Neural cell (in vitro differentiated cells): ENCODE measurements around the gene NPRL2. TPM values are rescaled to one million over a fixed set of nuclear protein-coding genes. Genes with fewer than 3 reads are reported as not detected.

Experiments
- H2AFZ ChIP-seq: fragments of 200-600, 300-800 bp; sonication (generic), shearing (Covaris generic); 2 replicates; pipeline ENCODE4 v1.6.0; 2014; ENCODE audit warnings: low read depth, mild to moderate bottlenecking, antibody characterized with exemption, low read length, moderate library complexity
- H3F3A ChIP-seq: fragments of 200-600 bp; shearing (Covaris generic); 2 replicates; pipeline ENCODE4 v1.6.1; 2016; ENCODE audit warnings: mild to moderate bottlenecking, moderate library complexity, mixed read lengths, antibody characterized with exemption, low read length; ENCODE audit not compliant: insufficient read depth, poor library complexity, severe bottlenecking
- H3K27ac ChIP-seq: fragments of 200-600, 300-800 bp; sonication (generic), shearing (Covaris generic); 2 replicates; pipeline ENCODE4 v1.5.1; 2014; ENCODE audit warnings: mild to moderate bottlenecking, low read length, moderate library complexity
- H3K27me3 ChIP-seq: fragments of 300-800, 200-600 bp; sonication (generic), shearing (Covaris generic); 2 replicates; pipeline ENCODE4 v1.6.0; 2014; ENCODE audit warnings: mild to moderate bottlenecking, low read depth, low read length, moderate library complexity; ENCODE audit not compliant: insufficient read depth
- H3K36me3 ChIP-seq: fragments of 300-800, 200-600 bp; sonication (generic), shearing (Covaris generic); 2 replicates; pipeline ENCODE4 v1.5.1; 2014; ENCODE audit warnings: mild to moderate bottlenecking, antibody characterized with exemption, low read length, moderate library complexity; ENCODE audit not compliant: insufficient read depth
- H3K4me2 ChIP-seq: fragments of 300-800, 200-600 bp; sonication (generic), shearing (Covaris generic); 2 replicates; pipeline ENCODE4 v1.6.0; 2014; ENCODE audit warnings: mild to moderate bottlenecking, low read length
- H3K4me3 ChIP-seq: fragments of 300-800, 200-600 bp; sonication (generic), shearing (Covaris generic); 2 replicates; pipeline ENCODE4 v1.5.1; 2014; ENCODE audit warnings: mild to moderate bottlenecking, low read length, moderate library complexity
- H3K79me2 ChIP-seq: fragments of 200-600 bp; shearing (Covaris generic); replicated peaks from 2 replicates; pipeline ENCODE4 v1.6.0; 2014; ENCODE audit warnings: mild to moderate bottlenecking, low read length, moderate library complexity; ENCODE audit not compliant: insufficient read depth
- H3K9ac ChIP-seq: fragments of 300-800, 200-600 bp; sonication (generic), shearing (Covaris generic); 2 replicates; pipeline ENCODE4 v1.6.1; 2016; ENCODE audit warnings: mild to moderate bottlenecking, low read length, mixed read lengths
- H3K9me2 ChIP-seq: fragments of 200-600 bp; shearing (Covaris generic); 2 replicates; pipeline ENCODE4 v1.6.1; 2016; ENCODE audit warnings: mild to moderate bottlenecking, low read length, mixed read lengths; ENCODE audit not compliant: insufficient read depth
- H3K9me3 ChIP-seq: fragments of 200-600, 300-800 bp; sonication (generic), shearing (Covaris generic); 2 replicates; pipeline ENCODE4 v1.6.1; 2016; ENCODE audit warnings: mild to moderate bottlenecking, mixed run types, low read length, moderate library complexity, mixed read lengths
- H4K20me1 ChIP-seq: fragments of 200-600 bp; shearing (Covaris generic); 2 replicates; pipeline ENCODE4 v1.6.1; 2016; ENCODE audit warnings: mild to moderate bottlenecking, mixed run types; ENCODE audit not compliant: insufficient read depth
- CTCF ChIP-seq: fragments of 450-650 bp; IDR thresholded peaks from 2 replicates; pipeline ENCODE4 v1.5.1; 2014; ENCODE audit warnings: antibody characterized with exemption, mild to moderate bottlenecking, moderate library complexity; ENCODE audit not compliant: poor library complexity, severe bottlenecking
- EP300 ChIP-seq: fragments of 450-650 bp; conservative IDR thresholded peaks from 2 replicates; pipeline ENCODE4 v1.6.1; 2014; ENCODE audit warnings: antibody characterized with exemption, mild to moderate bottlenecking, moderate library complexity; ENCODE audit not compliant: poor library complexity, severe bottlenecking
- EZH2 ChIP-seq: fragments of 200-600, 300-800 bp; shearing (Covaris generic), sonication (generic); IDR thresholded peaks from 2 replicates; pipeline ENCODE4 v1.6.1; 2014; ENCODE audit warnings: antibody characterized with exemption, low read length, borderline replicate concordance, mild to moderate bottlenecking; ENCODE audit not compliant: insufficient read depth, poor library complexity, severe bottlenecking
- MXI1 ChIP-seq: fragments of 450-650 bp; conservative IDR thresholded peaks from 2 replicates; pipeline ENCODE4 v1.6.1; 2014; ENCODE audit warnings: antibody characterized with exemption, mild to moderate bottlenecking; ENCODE audit not compliant: poor library complexity, severe bottlenecking
- POLR2AphosphoS5 ChIP-seq: IDR thresholded peaks from 2 replicates; pipeline ENCODE4 v1.6.1; 2012
- RAD21 ChIP-seq: fragments of 450-650 bp; conservative IDR thresholded peaks from 2 replicates; pipeline ENCODE4 v1.6.1; 2014; ENCODE audit warnings: antibody characterized with exemption, mild to moderate bottlenecking, moderate library complexity
- REST ChIP-seq: IDR thresholded peaks from 2 replicates; pipeline ENCODE4 v1.6.1; 2012; ENCODE audit warnings: borderline replicate concordance
- SMC3 ChIP-seq: fragments of 450-650 bp; conservative IDR thresholded peaks from 2 replicates; pipeline ENCODE4 v1.6.1; 2014; ENCODE audit warnings: antibody characterized with exemption, mild to moderate bottlenecking, moderate library complexity; ENCODE audit not compliant: poor library complexity
- TAF1 ChIP-seq: IDR thresholded peaks from 2 replicates; pipeline ENCODE4 v1.6.1; 2012; ENCODE audit warnings: low read depth
- polyA plus RNA-seq: library from polyadenylated mRNA; depleted of rRNA; stranded (reverse); fragments of >200 nt; gene quantifications from 2 replicates; pipeline ENCODE4 v1.2.3, GENCODE V29; 2014

NPRL2 gene
- polyA plus RNA-seq, 1 donor from 2014 or later, result 118 TPM

- Histone ChIP-seq H3F3A (no peaks in the 10 kb centered on the region), H3K79me2 (no peaks in the 10 kb centered on the region), H2AFZ (no peak overlapping the region), H3K9me3 (no peaks in the 10 kb centered on the region), H3K9me2 (no peaks in the 10 kb centered on the region), H3K36me3 (peaks cover 7% of the 10 kb centered on the region), H3K27me3 (no peaks in the 10 kb centered on the region), H3K4me3 (no peak overlapping the region), H4K20me1 (no peaks in the 10 kb centered on the region), H3K4me2 (no peak overlapping the region), H3K9ac (no peak overlapping the region), H3K27ac (no peak overlapping the region)
- no peak for TF ChIP-seq CTCF
- no peak for TF ChIP-seq EZH2
- no peak for TF ChIP-seq SMC3
- no peak for TF ChIP-seq POLR2AphosphoS5
- TF ChIP-seq EP300, result no peak
- no peak for TF ChIP-seq TAF1
- no peak for TF ChIP-seq RAD21
- TF ChIP-seq REST, result no peak
- TF ChIP-seq MXI1, result no peak
These were observed 18.6 kb upstream of the NPRL2 start for GRCh38 chr3:50369012-50369670.

- Histone ChIP-seq H3K27me3 (no peaks in the 10 kb centered on the region), H3F3A (no peaks in the 10 kb centered on the region), H4K20me1 (no peaks in the 10 kb centered on the region), H3K27ac (no peak overlapping the region), H3K9ac (no peak overlapping the region), H3K4me2 (no peak overlapping the region), H3K4me3 (no peak overlapping the region), H2AFZ (no peak overlapping the region), H3K79me2 (no peaks in the 10 kb centered on the region), H3K36me3 (peaks cover 7% of the 10 kb centered on the region), H3K9me2 (no peaks in the 10 kb centered on the region), H3K9me3 (no peaks in the 10 kb centered on the region)
- no peak for TF ChIP-seq MXI1
These were observed 15.3 kb upstream of the NPRL2 start for GRCh38 chr3:50365842-50366220.
